CD14-positive monocyte (primary cell): ENCODE data around the gene WDR5B. TPM values are rescaled to one million over a fixed set of nuclear protein-coding genes. Genes with fewer than 3 reads are reported as not detected.

ENCODE experiments used
- DNase-seq, 3 donors: peaks; one replicate each; pipeline ENCODE4 v3.0.0-alpha.2; 2011 to 2022
- H2AFZ ChIP-seq: 2 replicates; pipeline ENCODE4 v1.6.0; 2012; ENCODE audit warnings: mild to moderate bottlenecking, low read depth, low read length, inconsistent platforms; ENCODE audit not compliant: insufficient read depth, poor library complexity, severe bottlenecking
- H3K27ac ChIP-seq, 2 donors: 1 replicate in 1 of 2; 2 replicates in 1 of 2; pipeline ENCODE4 v1.5.1; 2012 to 2013; ENCODE audit warnings: low read length in 2 of 2, control low read depth in 1 of 2, inconsistent platforms in 1 of 2, low read depth in 1 of 2, mild to moderate bottlenecking in 1 of 2
- H3K27me3 ChIP-seq, 2 donors: one replicate each; pipeline versions ENCODE4 v1.6.0 to v1.6.1; 2011 to 2013; ENCODE audit warnings: low read length in 2 of 2; ENCODE audit not compliant: control insufficient read depth in 2 of 2, insufficient read depth in 2 of 2
- H3K36me3 ChIP-seq, 2 donors: replicated peaks in 1 of 2; 1 replicate in 1 of 2; 2 replicates in 1 of 2; pipeline versions ENCODE4 v1.5.1 to v1.6.1; 2012 to 2013; ENCODE audit warnings: low read length in 2 of 2, control low read depth in 1 of 2, inconsistent platforms in 1 of 2, mild to moderate bottlenecking in 1 of 2; ENCODE audit not compliant: insufficient read depth in 2 of 2, control insufficient read depth in 1 of 2
- H3K4me1 ChIP-seq, 2 donors: 1 replicate in 1 of 2; 2 replicates in 1 of 2; pipeline versions ENCODE4 v1.5.1 to v1.6.1; 2012 to 2013; ENCODE audit warnings: low read length in 2 of 2, control low read depth in 1 of 2, inconsistent platforms in 1 of 2, mild to moderate bottlenecking in 1 of 2, moderate library complexity in 1 of 2; ENCODE audit not compliant: insufficient read depth in 2 of 2, control insufficient read depth in 1 of 2
- H3K4me2 ChIP-seq: replicated peaks from 2 replicates; pipeline ENCODE3; 2012; ENCODE audit warnings: low read length, moderate library complexity, mild to moderate bottlenecking; ENCODE audit not compliant: poor library complexity, severe bottlenecking; ENCODE audit errors: extremely low read depth
- H3K4me3 ChIP-seq, 3 experiments: fragments of 200-600 bp in 1 of 3; sonication (generic) in 1 of 3; replicated peaks in 1 of 3; 1 replicate in 2 of 3; 2 replicates in 1 of 3; pipeline ENCODE4 v1.5.1; 2011 to 2013; ENCODE audit warnings: low read length in 3 of 3, mild to moderate bottlenecking in 3 of 3, control low read depth in 2 of 3, low read depth in 2 of 3, inconsistent platforms in 1 of 3, moderate library complexity in 1 of 3
- H3K79me2 ChIP-seq: 2 replicates; pipeline ENCODE4 v1.6.0; 2012; ENCODE audit warnings: mild to moderate bottlenecking, control low read depth, inconsistent platforms, low read length, moderate library complexity; ENCODE audit not compliant: insufficient read depth
- H3K9ac ChIP-seq: 2 replicates; pipeline ENCODE4 v1.6.0; 2017; ENCODE audit warnings: low read length, mild to moderate bottlenecking; ENCODE audit not compliant: insufficient read depth, poor library complexity, severe bottlenecking
- H3K9me3 ChIP-seq, 2 donors: replicated peaks in 1 of 2; 1 replicate in 1 of 2; 2 replicates in 1 of 2; pipeline versions ENCODE4 v1.5.1 to v1.6.1; 2012 to 2013; ENCODE audit warnings: low read length in 2 of 2, control low read depth in 1 of 2; ENCODE audit not compliant: control insufficient read depth in 1 of 2, insufficient read depth in 1 of 2
- H4K20me1 ChIP-seq: 2 replicates; pipeline ENCODE4 v1.6.0; 2012; ENCODE audit warnings: mild to moderate bottlenecking, low read length, control low read depth, moderate library complexity; ENCODE audit not compliant: insufficient read depth
- H3K27ac Mint-ChIP-seq, 7 donors: one replicate each; pipeline ENCODE4 v1.8.0; 2020; ENCODE audit warnings: mild to moderate bottlenecking in 7 of 7, mixed read lengths in 7 of 7, moderate library complexity in 6 of 7, inconsistent platforms in 2 of 7
- H3K27me3 Mint-ChIP-seq, 3 donors: one replicate each; pipeline ENCODE4 v1.8.0; 2021 to 2022; ENCODE audit warnings: low read depth in 3 of 3, mild to moderate bottlenecking in 3 of 3, mixed read lengths in 3 of 3, moderate library complexity in 3 of 3, inconsistent platforms in 1 of 3
- H3K36me3 Mint-ChIP-seq, 2 donors: one replicate each; pipeline ENCODE4 v1.8.0; 2020; ENCODE audit warnings: mixed read lengths in 2 of 2, inconsistent platforms in 1 of 2, mild to moderate bottlenecking in 1 of 2
- H3K4me1 Mint-ChIP-seq: one replicate; pipeline ENCODE4 v1.8.0; 2020; ENCODE audit warnings: mild to moderate bottlenecking, mixed read lengths
- H3K4me3 Mint-ChIP-seq, 2 donors: one replicate each; pipeline ENCODE4 v1.8.0; 2020; ENCODE audit warnings: mild to moderate bottlenecking in 2 of 2, mixed read lengths in 2 of 2, moderate library complexity in 1 of 2
- H3K9me3 Mint-ChIP-seq, 7 donors: one replicate each; pipeline ENCODE4 v1.8.0; 2020 to 2022; ENCODE audit warnings: mixed read lengths in 7 of 7, mild to moderate bottlenecking in 6 of 7, moderate library complexity in 6 of 7, inconsistent platforms in 2 of 7
- WGBS: methylation state at CpG from one replicate; pipeline ENCODE4 v1.1.5; 2013; ENCODE audit warnings: missing lambda C conversion rate; ENCODE audit not compliant: insufficient coverage; 5-methylcytosine and 5-hydroxymethylcytosine counted together
- intact Hi-C, 2 donors: fragments of 100-400 bp; cut with micrococcal nuclease; formaldehyde crosslinking; loops; one replicate each; pipeline versions ENCODE4 v1.15.0 to v1.15.1; 2023
- polyA plus RNA-seq, 3 donors: library from polyadenylated mRNA; depleted of rRNA in 1 of 3; unstranded in 2 of 3; stranded (reverse) in 1 of 3; fragments of 300-500 nt in 2 of 3; fragments of >200 nt in 1 of 3; fragmentation: Illumina TruSeq in 2 of 3; gene quantifications; 1 replicate in 2 of 3; 2 replicates in 1 of 3; pipeline ENCODE4 v1.2.3, GENCODE V29; 2012 to 2021
- TF ChIP-seq, protein P1 (sequence below): fragments of 200-600 bp; IDR thresholded peaks from one replicate; pipeline ENCODE4 v1.8.0; 2022; ENCODE audit warnings: antibody characterized with exemption, mild to moderate bottlenecking

The WDR5B gene
- polyA plus RNA-seq, 3 donors = 0.85 to 3.1 (median 0.85) TPM

DNA sequence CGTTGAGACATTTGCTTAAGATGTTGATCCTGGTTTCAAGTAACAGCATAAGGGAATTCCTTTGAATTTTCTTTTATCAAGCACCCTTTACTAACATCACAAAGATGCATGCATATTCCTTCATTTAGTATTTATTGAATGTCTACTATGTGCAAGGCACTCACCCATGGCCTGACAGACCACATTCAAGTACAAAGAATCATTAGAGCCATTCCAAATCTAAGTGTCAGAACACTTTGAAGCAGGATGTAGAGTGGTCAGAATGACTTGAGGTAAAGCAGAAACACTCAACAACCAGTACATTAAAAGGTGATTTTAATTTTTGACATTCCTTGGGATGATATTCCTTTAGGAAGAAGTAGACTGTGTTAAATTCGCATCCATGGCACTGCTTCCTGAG is 6.0 kb upstream of the WDR5B start:
- TF ChIP-seq, protein P1, sequence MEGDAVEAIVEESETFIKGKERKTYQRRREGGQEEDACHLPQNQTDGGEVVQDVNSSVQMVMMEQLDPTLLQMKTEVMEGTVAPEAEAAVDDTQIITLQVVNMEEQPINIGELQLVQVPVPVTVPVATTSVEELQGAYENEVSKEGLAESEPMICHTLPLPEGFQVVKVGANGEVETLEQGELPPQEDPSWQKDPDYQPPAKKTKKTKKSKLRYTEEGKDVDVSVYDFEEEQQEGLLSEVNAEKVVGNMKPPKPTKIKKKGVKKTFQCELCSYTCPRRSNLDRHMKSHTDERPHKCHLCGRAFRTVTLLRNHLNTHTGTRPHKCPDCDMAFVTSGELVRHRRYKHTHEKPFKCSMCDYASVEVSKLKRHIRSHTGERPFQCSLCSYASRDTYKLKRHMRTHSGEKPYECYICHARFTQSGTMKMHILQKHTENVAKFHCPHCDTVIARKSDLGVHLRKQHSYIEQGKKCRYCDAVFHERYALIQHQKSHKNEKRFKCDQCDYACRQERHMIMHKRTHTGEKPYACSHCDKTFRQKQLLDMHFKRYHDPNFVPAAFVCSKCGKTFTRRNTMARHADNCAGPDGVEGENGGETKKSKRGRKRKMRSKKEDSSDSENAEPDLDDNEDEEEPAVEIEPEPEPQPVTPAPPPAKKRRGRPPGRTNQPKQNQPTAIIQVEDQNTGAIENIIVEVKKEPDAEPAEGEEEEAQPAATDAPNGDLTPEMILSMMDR = no peak
- Histone ChIP-seq H3K9me3 (no peaks in the 10 kb centered on the region), H3K27me3 (no peaks in the 10 kb centered on the region), H3K4me1 (peaks cover 4 to 6% of the 10 kb centered on the region in 2 donors), H4K20me1 (peaks cover 30% of the 10 kb centered on the region), H3K27ac (no peak overlapping the region), H3K4me3 (no peak overlapping the region), H2AFZ (no peak overlapping the region), H3K36me3 (peaks cover 28 to 56% of the 10 kb centered on the region in 2 donors), H3K9ac (no peak overlapping the region), H3K79me2 (peaks cover 47% of the 10 kb centered on the region), H3K4me2 (no peak overlapping the region)
- Mint-ChIP-seq H3K4me1 (peaks cover 3% of the 10 kb centered on the region), H3K27me3 (no peaks in the 10 kb centered on the region), H3K27ac (peak overlapping the region in 1 of 7 donors; percentile 50), H3K4me3 (no peak overlapping the region), H3K36me3 (peaks cover 37 to 43% of the 10 kb centered on the region in 2 donors), H3K9me3 (no peaks in the 10 kb centered on the region)
- intact Hi-C loops = no loop called here
- WGBS = no CpG with 5 or more reads among the region's 2 CpGs
- no peak for DNase-seq

DNA sequence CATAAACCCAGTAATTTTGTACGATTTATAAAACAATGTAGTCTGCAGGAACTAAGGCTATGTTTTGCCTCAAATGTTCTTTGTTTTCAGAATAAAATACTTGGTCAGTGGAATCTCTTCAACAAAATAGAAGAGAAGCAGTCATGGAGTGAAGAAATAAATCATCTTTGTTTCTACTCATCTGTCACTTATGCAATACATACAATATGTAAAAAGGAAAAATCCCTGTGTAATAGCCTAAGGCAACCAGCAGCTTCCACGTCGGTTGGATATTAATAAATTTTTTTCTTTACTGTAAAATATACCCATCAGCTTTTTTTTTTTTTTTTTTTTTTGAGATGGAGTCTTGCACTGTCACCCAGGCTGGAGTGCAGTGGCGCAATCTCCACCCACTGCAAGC is 5.2 kb upstream of the WDR5B start:
- H3K4me1 ChIP-seq = peaks cover 6 to 10% of the 10 kb centered on the region in 2 donors
- no peak overlapping the region for H3K27ac ChIP-seq
- peaks cover 21 to 49% of the 10 kb centered on the region in 2 donors for H3K36me3 ChIP-seq
- Mint-ChIP-seq H3K36me3 (peaks cover 29 to 36% of the 10 kb centered on the region in 2 donors), H3K4me1 (peaks cover 7% of the 10 kb centered on the region), H3K27ac (peak overlapping the region in 1 of 7 donors; percentile 77), H3K4me3 (no peak overlapping the region), H3K9me3 (no peaks in the 10 kb centered on the region), H3K27me3 (no peaks in the 10 kb centered on the region)
- no peak overlapping the region for H3K9ac ChIP-seq
- 100% methylated on average over 1 of the region's 4 CpGs for WGBS
- no peaks in the 10 kb centered on the region for H3K9me3 ChIP-seq
- TF ChIP-seq, protein P1 = no peak
- no peak overlapping the region for H3K4me2 ChIP-seq
- H3K27me3 ChIP-seq = no peaks in the 10 kb centered on the region
- intact Hi-C loops = no loop called here
- H3K4me3 ChIP-seq = no peak overlapping the region
- no peak for DNase-seq
- H2AFZ ChIP-seq = no peak overlapping the region
- H4K20me1 ChIP-seq = peaks cover 30% of the 10 kb centered on the region
- H3K79me2 ChIP-seq = peaks cover 51% of the 10 kb centered on the region
